HepG2 (cell line): ENCODE data around the gene APOLD1. TPM values are rescaled to one million over a fixed set of nuclear protein-coding genes. Genes with fewer than 3 reads are reported as not detected.

ENCODE experiments used
- ATAC-seq: fragments of 200-7000 bp; cut with Tn5 transposase; 3 replicates; pipeline ENCODE4 v1.9.1; 2020; ENCODE audit warnings: mild to moderate bottlenecking, moderate library complexity
- BruUV-seq: library from RNA; stranded (reverse); fragments of 400-500 nt; replicated peaks from 2 replicates; lab custom pipeline; 2021; lab: Mats Ljungman, UMichigan
- CTCF ChIA-PET: fragments of 300-600 bp; formaldehyde crosslinking; extraction: SDS; loops from one replicate; lab custom pipeline; 2021; ENCODE audit warnings: low total read pairs, inconsistent platforms, low intra/inter-chr PET ratio; lab: Yijun Ruan, JAX
- POLR2A ChIA-PET: fragments of 350-600 bp; sonication (Branson Sonifier 250); formaldehyde crosslinking; loops from one replicate; lab custom pipeline; 2020; ENCODE audit warnings: antibody characterized with exemption, inconsistent platforms; lab: Yijun Ruan, JAX
- DNase-seq: peaks from one replicate; pipeline ENCODE4 v3.0.0-alpha.2; 2015; ENCODE audit warnings: low spot score
- FAIRE-seq: peaks from 3 replicates; lab custom pipeline; 2011; peaks lifted over from hg19 to GRCh38; lab: Jason Lieb, UNC
- H2AFZ ChIP-seq: one replicate; pipeline ENCODE4 v1.6.1; 2011; ENCODE audit warnings: low read length, inconsistent platforms
- H3K27ac ChIP-seq: fragments of 300-600 bp; 3 replicates; pipeline ENCODE4 v1.8.0; 2011; ENCODE audit warnings: mixed run types, mild to moderate bottlenecking, mixed read lengths, low read length, inconsistent platforms; ENCODE audit not compliant: insufficient read depth; ENCODE audit errors: extremely low read length
- H3K27me3 ChIP-seq, 2 experiments: fragments of 200-600 bp in 1 of 2; 2 replicates in 1 of 2; 3 replicates in 1 of 2; pipeline versions ENCODE4 v1.6.0 to v1.8.0; 2011; ENCODE audit warnings: low read length in 2 of 2, mild to moderate bottlenecking in 2 of 2, moderate library complexity in 2 of 2, inconsistent platforms in 1 of 2; ENCODE audit not compliant: insufficient read depth in 2 of 2, control insufficient read depth in 1 of 2
- H3K36me3 ChIP-seq, 2 experiments: fragments of 200-600 bp in 1 of 2; replicated peaks in 1 of 2; 2 replicates in 1 of 2; 3 replicates in 1 of 2; pipeline versions ENCODE4 v1.5.1 to v1.8.0; 2011; ENCODE audit warnings: low read length in 2 of 2, inconsistent platforms in 1 of 2; ENCODE audit not compliant: insufficient read depth in 2 of 2, control insufficient read depth in 1 of 2
- H3K4me1 ChIP-seq: 2 replicates; pipeline ENCODE4 v1.5.1; 2012; ENCODE audit warnings: low read length, inconsistent platforms; ENCODE audit not compliant: insufficient read depth
- H3K4me2 ChIP-seq: 2 replicates; pipeline ENCODE4 v1.6.0; 2011; ENCODE audit warnings: low read depth, low read length, inconsistent platforms
- H3K4me3 ChIP-seq, 3 experiments: fragments of 200-600 bp in 1 of 3; sonication (generic), shearing (Covaris generic) in 1 of 3; replicated peaks in 1 of 3; 2 replicates each; pipeline ENCODE4 v1.5.1; 2011 to 2016; ENCODE audit warnings: low read length in 3 of 3, inconsistent platforms in 2 of 3, low read depth in 2 of 3, mild to moderate bottlenecking in 2 of 3, control low read depth in 1 of 3, mixed read lengths in 1 of 3; ENCODE audit not compliant: insufficient read depth in 1 of 3
- H3K79me2 ChIP-seq: one replicate; pipeline ENCODE4 v1.6.1; 2011; ENCODE audit warnings: low read length, inconsistent platforms; ENCODE audit not compliant: insufficient read depth
- H3K9ac ChIP-seq: 2 replicates; pipeline ENCODE4 v1.6.0; 2011; ENCODE audit warnings: mild to moderate bottlenecking, low read depth, low read length, inconsistent platforms; ENCODE audit not compliant: insufficient read depth
- H3K9me3 ChIP-seq: 2 replicates; pipeline ENCODE4 v1.5.1; 2012; ENCODE audit warnings: mild to moderate bottlenecking, low read length
- H4K20me1 ChIP-seq: 2 replicates; pipeline ENCODE4 v1.6.0; 2011; ENCODE audit warnings: inconsistent platforms, mild to moderate bottlenecking, low read length, moderate library complexity; ENCODE audit not compliant: insufficient read depth
- HES4 ChIP-seq: sonication (generic); formaldehyde crosslinking; IDR thresholded peaks from 2 replicates; pipeline ENCODE4 v1.9.0; 2021; ENCODE audit warnings: mild to moderate bottlenecking, missing genetic modification reagents, borderline replicate concordance
- USF2 ChIP-seq, 2 experiments: sonication (generic) in 1 of 2; formaldehyde crosslinking in 1 of 2; IDR thresholded peaks; 2 replicates each; pipeline versions ENCODE4 v1.5.1 to v1.6.1; 2011 to 2020; ENCODE audit warnings: borderline replicate concordance in 1 of 2, low read depth in 1 of 2, low read length in 1 of 2, mild to moderate bottlenecking in 1 of 2, missing genetic modification reagents in 1 of 2, moderate library complexity in 1 of 2
- ZNF746 ChIP-seq: sonication (generic); formaldehyde crosslinking; IDR thresholded peaks from 2 replicates; pipeline ENCODE4 v1.8.0; 2022; ENCODE audit warnings: mild to moderate bottlenecking, missing genetic modification reagents
- ZNF773 ChIP-seq: sonication (generic); formaldehyde crosslinking; IDR thresholded peaks from 2 replicates; pipeline ENCODE4 v1.4.0; 2020; ENCODE audit warnings: missing genetic modification reagents, borderline replicate concordance
- WGBS: methylation state at CpG from one replicate; pipeline ENCODE4 v1.1.6; 2017; ENCODE audit warnings: low lambda C conversion rate; 5-methylcytosine and 5-hydroxymethylcytosine counted together
- in situ Hi-C: cut with HindIII; loops from 2 replicates; pipeline ENCODE4 v1.10.0; 2017; ENCODE audit warnings: low pct_unique_long_range_greater_than_20kb; ENCODE audit not compliant: extremely low pct_ligation_motif_present
- intact Hi-C: fragments of 100-400 bp; cut with micrococcal nuclease; formaldehyde crosslinking; loops from one replicate; pipeline ENCODE4 v1.10.0; 2022; ENCODE audit not compliant: unreplicated experiment
- polyA plus RNA-seq, 8 experiments: library from polyadenylated mRNA; depleted of rRNA in 3 of 8; stranded (reverse) in 7 of 8; unstranded in 1 of 8; fragments of >200 nt; fragmentation: Illumina TruSeq in 4 of 8; extraction: Trizol in 4 of 8; gene quantifications; 2 replicates each; pipeline versions ENCODE4 v1.2.1 to v1.2.3, GENCODE V29; 2011 to 2016; ENCODE audit warnings: low read depth in 4 of 8, missing spikeins in 1 of 8, mixed read lengths in 1 of 8; ENCODE audit not compliant: insufficient read depth in 1 of 8
- total RNA-seq, 5 experiments: library from RNA; depleted of rRNA; stranded (reverse); fragments of >200 nt; fragmentation: Illumina TruSeq; extraction: Trizol; gene quantifications; 2 replicates each; pipeline ENCODE4 v1.2.3, GENCODE V29; 2016; ENCODE audit warnings: low read depth in 1 of 5

Gene APOLD1
- total and polyA plus RNA-seq, 2 of the 13 experiments (the other 11 are each of a cell fraction or from before 2014, with no cell fraction given), result 0.20 to 0.84 TPM

GRCh38 chr12:12812618-12813119, 27.2 kb downstream of the APOLD1 start:
- H3K27ac ChIP-seq, result no peak overlapping the region
- H3K79me2 ChIP-seq, result peaks cover 43% of the 10 kb centered on the region

More at GRCh38 chr12:12812618-12813119, 27.2 kb downstream of the APOLD1 start:
- no peaks in the 10 kb centered on the region for H4K20me1 ChIP-seq
- DNase-seq (no peak), FAIRE-seq (no peak), ATAC-seq (peak; percentile 36; the same call in 2 of the 3 replicates)
- H3K4me1 ChIP-seq, result peaks cover 55% of the 10 kb centered on the region
- H3K9ac ChIP-seq, result no peak overlapping the region
- H3K27me3 ChIP-seq, result peaks cover 0 to 6% of the 10 kb centered on the region in 2 experiments; a peak in 2 of 5 replicates
- no peaks in the 10 kb centered on the region for H3K9me3 ChIP-seq
- peak overlapping the region in 1 of 3 experiments; percentile 92; a peak in 2 of 6 replicates for H3K4me3 ChIP-seq
- peak overlapping the region; percentile 70 for H3K4me2 ChIP-seq
- ChIA-PET CTCF (interaction anchor here (1.5 kb wide), 1 partner anchor 24 kb away, joined by 7 read pairs; no protein-coding TSS in a partner anchor), POLR2A (no interaction called here)
- no TSS peak for BruUV-seq
- intact Hi-C loops (loop anchor here (2.0 kb wide), 1 partner anchor 24 kb away; no protein-coding TSS in a partner anchor), in situ Hi-C loops (no loop called here)
- 45% methylated on average over 14 of the region's 14 CpGs for WGBS
- H3K36me3 ChIP-seq, result peaks cover 2 to 17% of the 10 kb centered on the region in 2 experiments; a peak in 4 of 5 replicates
- TF ChIP-seq USF2 (IDR thresholded peaks at IDR 0.05; ENCODE audit: low read depth, low read length) (no peak), USF2 (CRISPR knock-in tag; IDR thresholded peaks at IDR 0.05; ENCODE audit: borderline replicate concordance) (0 out of 2 replicates have a peak, but pooled peaks have one; percentile 36), ZNF746 (CRISPR knock-in tag) (0 out of 2 replicates have a peak, but pooled peaks have one; percentile 9), HES4 (peak; percentile 6; the same call in 1 of the 2 replicates), ZNF773 (CRISPR knock-in tag) (no peak)
- no peak overlapping the region for H2AFZ ChIP-seq
